HG03139 (cell line): Measurements from ENCODE around the gene LDHB.
"Not testable (repeated sequence)": the region's sequence is repeated elsewhere in the genome, so short reads cannot be mapped to it uniquely, and the experiment has no call there.

Experiments
- ATAC-seq: cut with Tn5 transposase; IDR thresholded peaks from one replicate; pipeline ENCODE4 v1.9.1; 2021; ENCODE audit not compliant: unreplicated experiment

The LDHB gene

GRCh38 chr12:21662122-21662792 is 4.6 kb upstream of the LDHB start:
- no peak for ATAC-seq

GRCh38 chr12:21661396-21662093 is 3.9 kb upstream of the LDHB start:
- ATAC-seq, result not testable (repeated sequence)

- ATAC-seq, result no peak
Measured at GRCh38 chr12:21659383-21659782, 1.7 kb upstream of the LDHB start.

GRCh38 chr12:21656905-21657325 is 727 bp downstream of the LDHB start:
- ATAC-seq, result peak; percentile 27

- ATAC-seq, result no peak
Measured at GRCh38 chr12:21655591-21655990, 2.1 kb downstream of the LDHB start.

- no peak for ATAC-seq
Measured at GRCh38 chr12:21651821-21652220, 5.8 kb downstream of the LDHB start.

- no peak for ATAC-seq
Measured at GRCh38 chr12:21650997-21651396, 6.6 kb downstream of the LDHB start.

- ATAC-seq, result no peak
Measured at GRCh38 chr12:21649034-21649433, 8.6 kb downstream of the LDHB start.

- ATAC-seq, result no peak
Measured at GRCh38 chr12:21648378-21648777, 9.3 kb downstream of the LDHB start.

GRCh38 chr12:21647179-21647578 is 10.5 kb downstream of the LDHB start:
- ATAC-seq, result no peak

- ATAC-seq, result not testable (repeated sequence)
Measured at GRCh38 chr12:21645041-21645500, 12.6 kb downstream of the LDHB start.

- ATAC-seq, result no peak
Measured at GRCh38 chr12:21644516-21644915, 13.1 kb downstream of the LDHB start.

- ATAC-seq, result no peak
Measured at GRCh38 chr12:21643758-21644157, 13.9 kb downstream of the LDHB start.

- no peak for ATAC-seq
Measured at GRCh38 chr12:21642707-21643389, 14.8 kb downstream of the LDHB start.

GRCh38 chr12:21638054-21638891 is 19.4 kb downstream of the LDHB start:
- ATAC-seq, result no peak

- ATAC-seq, result no peak
Measured at GRCh38 chr12:21634245-21634644, 23.4 kb downstream of the LDHB start.

- no peak for ATAC-seq
Measured at GRCh38 chr12:21631367-21631766, 26.3 kb downstream of the LDHB start.

- no peak for ATAC-seq
Measured at GRCh38 chr12:21627924-21628323, 29.7 kb downstream of the LDHB start.

- no peak for ATAC-seq
Measured at GRCh38 chr12:21618566-21618965, 39.1 kb downstream of the LDHB start.

- ATAC-seq, result no peak
Measured at GRCh38 chr12:21617030-21617429, 40.6 kb downstream of the LDHB start.

- ATAC-seq, result no peak
Measured at GRCh38 chr12:21615431-21615830, 42.2 kb downstream of the LDHB start.
